Measurements from ENCODE around the gene MTHFD1L.
"Not testable (repeated sequence)": the region's sequence is repeated elsewhere in the genome, so short reads cannot be mapped to it uniquely, and the experiment has no call there.

MTHFD1L gene

DNA sequence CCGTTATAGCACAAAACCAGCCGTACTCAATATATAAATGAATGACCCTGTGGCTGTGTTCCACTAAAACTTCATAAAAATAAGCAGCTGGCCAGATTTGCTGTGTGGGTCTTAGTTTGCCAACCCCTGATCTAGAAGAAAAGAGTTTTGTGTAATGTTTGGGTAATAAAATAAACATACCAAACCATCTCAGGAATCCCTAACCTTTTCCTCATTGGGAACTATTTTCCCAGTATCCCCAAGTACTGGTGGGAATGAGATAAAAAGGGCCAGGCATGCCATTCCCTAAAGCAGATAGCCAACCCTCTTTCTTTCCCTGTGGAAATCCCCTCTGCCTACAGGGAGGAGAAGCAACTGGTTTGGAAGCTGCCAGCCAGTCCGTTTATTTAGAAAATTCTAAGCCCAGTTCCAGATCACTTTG is 205.1 kb downstream of the MTHFD1L start:
- no peak for DNase-seq

DNA sequence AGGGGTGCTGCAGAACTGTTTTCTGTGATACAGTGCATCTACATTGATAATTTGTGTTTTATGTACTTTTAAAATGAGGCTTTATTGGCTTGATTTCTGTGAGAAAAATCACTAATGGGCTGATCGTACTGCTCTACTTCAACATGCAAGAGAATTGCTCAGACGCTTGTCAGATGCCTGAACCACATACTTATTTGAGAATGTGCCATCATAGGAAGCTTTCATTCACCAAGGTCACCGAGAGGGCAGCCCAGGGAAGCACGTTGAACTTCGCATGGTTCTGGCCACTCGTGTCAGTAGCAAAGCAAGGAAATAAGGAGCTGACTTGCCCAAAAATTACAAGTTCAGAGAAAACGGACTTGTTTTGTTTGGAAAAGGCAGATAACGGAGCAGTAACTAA is 205.8 kb downstream of the MTHFD1L start:
- no peak for DNase-seq

GRCh38 chr6:151073146-151073545 is 207.6 kb downstream of the MTHFD1L start:
- no peak for DNase-seq

DNA sequence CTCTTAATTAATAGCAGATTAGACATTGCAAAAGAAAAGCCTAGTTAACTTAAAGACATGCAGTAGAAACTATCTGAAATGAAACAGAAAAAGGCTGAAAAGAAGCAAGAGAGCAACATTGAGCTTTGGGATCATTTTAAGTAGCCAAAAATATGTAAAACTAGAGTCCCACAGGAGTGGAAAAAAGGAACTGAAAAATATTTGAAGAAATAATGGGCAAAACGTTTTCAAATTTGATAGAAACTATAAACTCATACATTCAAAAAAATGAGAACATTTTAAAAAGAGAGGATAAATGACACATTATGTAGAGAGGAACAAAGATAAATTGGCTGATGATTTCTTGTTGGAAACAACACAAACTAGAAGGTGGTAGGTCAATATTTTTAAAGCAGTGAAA is 208.2 kb downstream of the MTHFD1L start:
- DNase-seq, result no peak

- DNase-seq, result no peak
Measured at GRCh38 chr6:151075005-151075404, 209.5 kb downstream of the MTHFD1L start.

- DNase-seq, result no peak
Measured at GRCh38 chr6:151075527-151075926, 210.0 kb downstream of the MTHFD1L start.

- DNase-seq, result no peak
Measured at GRCh38 chr6:151075930-151076555, 210.5 kb downstream of the MTHFD1L start.

DNA sequence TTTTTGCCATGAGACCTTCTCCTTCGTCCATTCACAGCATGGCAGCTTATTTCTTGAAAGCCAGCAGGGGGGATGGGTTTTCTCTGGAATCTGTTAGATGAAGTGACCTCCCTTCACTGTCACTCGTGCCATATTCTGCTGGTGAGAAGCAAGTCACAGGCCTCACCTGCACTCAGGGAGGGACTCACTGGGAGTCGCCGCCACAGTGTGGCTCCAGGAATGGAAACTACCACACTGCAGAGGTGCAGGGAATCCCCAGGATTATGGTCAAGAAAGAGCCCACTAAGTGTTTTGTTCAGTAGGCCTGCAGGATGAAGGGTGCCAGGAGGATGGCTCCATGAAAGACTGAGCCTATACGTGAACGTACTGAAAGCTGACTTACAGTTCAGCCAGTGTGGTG is 213.2 kb downstream of the MTHFD1L start:
- DNase-seq, result no peak

DNA sequence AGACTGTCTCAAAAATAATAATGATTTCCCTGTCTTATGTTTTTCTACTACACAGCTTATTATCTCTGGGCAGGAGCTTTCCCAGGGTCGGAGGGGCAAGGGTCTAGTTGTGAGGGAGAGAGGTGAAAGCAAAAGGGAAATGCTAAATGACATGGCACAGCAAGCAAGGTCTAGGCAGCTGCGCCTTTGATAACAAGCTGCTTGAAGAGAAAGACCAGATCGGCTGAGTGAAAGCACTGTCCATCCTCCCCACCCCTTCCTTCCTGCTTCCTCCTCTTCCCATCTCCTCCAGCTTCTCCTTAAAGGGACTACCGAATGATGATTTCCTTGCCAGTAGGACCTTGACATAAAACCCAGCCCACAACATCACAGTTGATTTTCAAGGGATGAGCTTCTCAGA is 216.2 kb downstream of the MTHFD1L start:
- no peak for DNase-seq

DNA sequence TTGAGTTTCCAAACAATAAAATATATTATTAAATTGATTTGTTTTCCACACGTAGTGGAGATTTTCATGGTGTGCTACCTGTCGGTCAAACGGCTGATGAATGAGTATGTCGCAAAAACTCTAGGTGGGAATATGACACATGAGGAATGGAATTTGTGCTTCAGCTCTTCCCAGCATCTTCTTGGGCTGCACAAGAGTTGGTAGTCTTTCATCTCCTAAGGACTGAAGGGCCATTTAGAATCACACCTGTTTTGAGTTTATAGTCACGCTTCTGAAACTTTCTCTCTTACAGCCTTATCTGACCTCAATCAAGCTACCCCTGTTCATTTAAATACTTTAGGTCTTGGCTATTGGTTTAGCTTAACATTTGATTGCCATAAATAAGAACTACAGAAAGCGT is 216.6 kb downstream of the MTHFD1L start:
- no peak for DNase-seq

- DNase-seq, result no peak
Measured at GRCh38 chr6:151084275-151084674, 218.8 kb downstream of the MTHFD1L start.

GRCh38 chr6:151087055-151087454 is 221.6 kb downstream of the MTHFD1L start:
- not testable (repeated sequence) for DNase-seq

- DNase-seq, result no peak
Measured at GRCh38 chr6:151087861-151088598, 222.5 kb downstream of the MTHFD1L start.

- no peak for DNase-seq
Measured at GRCh38 chr6:151088599-151088935, 223.1 kb downstream of the MTHFD1L start.

DNA sequence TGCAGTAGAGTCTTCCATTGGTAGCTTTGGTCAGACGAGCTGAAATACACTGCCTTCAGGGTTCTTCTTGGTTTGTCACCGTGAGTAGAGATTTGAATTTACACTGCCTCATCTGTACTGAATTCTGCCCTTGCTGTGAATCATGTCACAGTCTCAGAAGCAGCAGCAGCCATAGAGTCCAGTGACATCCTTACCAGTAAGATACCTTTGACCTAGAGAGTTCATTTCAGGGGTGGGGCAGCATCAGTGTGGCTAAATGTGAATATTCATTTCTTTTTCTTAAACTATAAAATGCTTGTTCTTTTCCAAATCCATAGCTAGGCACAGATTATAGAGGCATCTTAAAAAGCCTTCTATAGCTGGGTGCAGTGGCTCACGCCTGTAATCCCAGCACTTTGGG is 223.5 kb downstream of the MTHFD1L start:
- DNase-seq, result no peak

- DNase-seq, result no peak
Measured at GRCh38 chr6:151089978-151090377, 224.5 kb downstream of the MTHFD1L start.

- no peak for DNase-seq
Measured at GRCh38 chr6:151091571-151091970, 226.1 kb downstream of the MTHFD1L start.

DNA sequence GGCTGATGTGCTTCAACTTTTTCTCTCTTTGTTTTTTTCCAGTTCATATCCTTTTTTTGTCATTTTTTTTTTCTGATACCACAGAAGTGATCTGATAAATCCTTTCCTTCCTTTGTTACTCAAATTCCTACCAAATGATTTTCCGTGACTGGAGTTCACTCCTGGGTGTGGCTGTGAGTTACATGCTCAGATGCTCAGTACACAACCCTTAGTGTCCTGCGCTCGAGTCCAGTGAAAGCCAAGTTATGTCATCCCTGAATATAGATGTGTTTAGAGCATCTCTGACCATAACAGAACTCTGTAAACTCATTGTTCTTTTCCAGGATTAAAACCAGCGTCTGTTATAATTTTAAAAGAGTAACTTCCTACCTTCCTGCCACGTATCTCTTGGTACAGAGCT is 227.1 kb downstream of the MTHFD1L start:
- DNase-seq, result no peak

DNA sequence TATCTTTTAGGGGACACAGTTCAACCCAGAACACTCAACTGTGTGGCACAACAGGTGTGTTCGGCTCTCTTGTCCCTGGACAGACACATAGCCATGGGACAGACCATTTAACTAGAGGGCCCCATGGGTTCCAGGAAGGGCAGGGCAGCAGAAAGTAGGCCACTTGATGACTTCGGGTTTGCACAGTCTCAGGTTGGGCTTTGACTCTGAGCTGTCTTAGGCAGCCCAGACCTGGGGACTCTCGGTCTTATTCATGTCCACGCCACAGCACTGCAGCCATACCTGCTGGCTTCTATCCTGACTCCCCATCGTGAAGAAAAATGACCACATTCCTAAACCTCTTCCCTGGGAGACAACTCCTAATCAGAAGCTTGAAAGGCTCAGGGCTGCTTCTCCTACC is 228.2 kb downstream of the MTHFD1L start:
- no peak for DNase-seq

GRCh38 chr6:151095538-151096254 is 230.2 kb downstream of the MTHFD1L start:
- DNase-seq, result no peak

- no peak for DNase-seq
Measured at GRCh38 chr6:151096255-151096612, 230.7 kb downstream of the MTHFD1L start.

- no peak for DNase-seq
Measured at GRCh38 chr6:151096691-151097606, 231.4 kb downstream of the MTHFD1L start.

DNA sequence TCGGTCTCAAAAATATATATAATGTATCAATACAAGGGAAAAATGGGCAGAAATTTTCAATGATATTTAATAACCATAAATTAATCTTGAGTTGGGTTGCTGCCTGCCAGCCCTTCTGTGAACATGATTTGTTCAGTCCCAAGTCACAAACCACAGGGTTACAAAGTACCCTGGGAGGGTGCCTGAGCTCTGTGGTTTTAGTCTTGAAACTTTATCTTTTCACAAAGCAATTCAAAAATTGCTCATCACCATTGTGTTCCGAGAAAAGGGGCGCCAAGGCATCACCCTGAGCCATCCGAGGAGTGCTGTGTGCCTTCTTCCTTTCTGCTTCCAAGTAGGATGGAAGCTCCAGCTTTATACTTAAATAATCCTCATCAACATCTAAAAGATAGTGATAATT is 232.7 kb downstream of the MTHFD1L start:
- no peak for DNase-seq

Data from NCI-H524 treated with DMSO at 0.1 percent for 48 hours (cell line).